Measurements from ENCODE around the gene CYP2S1.
A peak's percentile ranks its signal among the peaks of the same experiment; 100 is the strongest.

CYP2S1 gene

GRCh38 chr19:41195675-41196497, 2.9 kb downstream of the CYP2S1 start:
- DNase-seq, result no peak

DNA sequence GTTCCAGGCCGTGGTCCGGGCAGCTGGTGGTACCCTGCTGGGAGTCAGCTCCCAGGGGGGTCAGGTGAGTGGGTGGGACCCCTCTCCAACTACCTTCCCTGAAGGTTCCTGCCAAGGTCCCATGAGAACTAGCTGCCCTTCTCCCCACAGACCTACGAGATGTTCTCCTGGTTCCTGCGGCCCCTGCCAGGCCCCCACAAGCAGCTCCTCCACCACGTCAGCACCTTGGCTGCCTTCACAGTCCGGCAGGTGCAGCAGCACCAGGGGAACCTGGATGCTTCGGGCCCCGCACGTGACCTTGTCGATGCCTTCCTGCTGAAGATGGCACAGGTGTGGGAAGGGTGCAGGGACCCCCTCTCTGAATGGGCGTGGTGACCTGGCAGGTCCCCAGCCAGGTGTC, 5.5 kb downstream of the CYP2S1 start:
- no peak for DNase-seq

DNA sequence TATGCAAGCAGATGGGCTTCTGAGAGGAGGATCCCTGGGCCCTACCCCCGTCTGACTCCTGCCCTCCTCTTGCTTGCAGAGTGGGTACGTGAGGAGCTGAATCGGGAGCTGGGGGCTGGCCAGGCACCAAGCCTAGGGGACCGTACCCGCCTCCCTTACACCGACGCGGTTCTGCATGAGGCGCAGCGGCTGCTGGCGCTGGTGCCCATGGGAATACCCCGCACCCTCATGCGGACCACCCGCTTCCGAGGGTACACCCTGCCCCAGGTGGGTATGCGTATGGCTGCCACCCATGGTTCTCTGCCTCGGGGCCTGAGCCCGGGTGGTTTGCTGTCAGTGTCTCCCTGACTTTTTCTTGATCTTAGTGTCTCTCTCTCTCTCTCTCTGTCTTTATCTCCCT, 10.4 kb downstream of the CYP2S1 start:
- no peak for DNase-seq

GRCh38 chr19:41204338-41204737, 11.3 kb downstream of the CYP2S1 start:
- peak; percentile 32 for DNase-seq

GRCh38 chr19:41205995-41206394, 13.0 kb downstream of the CYP2S1 start:
- DNase-seq, result no peak

GRCh38 chr19:41206456-41206855, 13.4 kb downstream of the CYP2S1 start:
- no peak for DNase-seq

- DNase-seq, result no peak
Measured at GRCh38 chr19:41206926-41207750, 14.1 kb downstream of the CYP2S1 start.

DNA sequence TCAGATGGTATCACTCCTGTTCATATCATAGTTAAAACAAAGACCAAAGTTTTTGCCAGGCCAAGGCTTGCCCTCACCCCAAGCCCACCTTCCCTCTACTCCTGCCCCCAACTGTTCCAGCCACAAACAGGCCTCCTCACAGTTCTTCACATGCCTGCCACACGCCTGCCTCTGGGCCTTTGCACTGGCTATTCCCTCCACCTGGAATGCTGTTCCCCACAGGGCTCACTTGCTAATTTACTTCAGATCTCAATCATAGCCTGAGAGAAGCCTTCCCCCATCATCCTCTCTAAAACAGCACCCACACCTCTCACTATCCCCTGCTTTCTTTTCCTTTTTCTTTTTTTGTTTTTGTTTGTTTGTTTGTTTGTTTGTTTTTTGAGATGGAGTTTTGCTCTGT, 21.1 kb downstream of the CYP2S1 start:
- DNase-seq, result no peak

GRCh38 chr19:41217741-41218140, 24.7 kb downstream of the CYP2S1 start:
- no peak for DNase-seq

GRCh38 chr19:41218249-41218614, 25.2 kb downstream of the CYP2S1 start:
- DNase-seq, result no peak

GRCh38 chr19:41218615-41219507, 25.8 kb downstream of the CYP2S1 start, which contains the start of gene AXL:
Gene AXL (plus strand): TSS chr19:41219223. CDS start chr19:41219393, 170 bp downstream.
- no peak for DNase-seq

DNA sequence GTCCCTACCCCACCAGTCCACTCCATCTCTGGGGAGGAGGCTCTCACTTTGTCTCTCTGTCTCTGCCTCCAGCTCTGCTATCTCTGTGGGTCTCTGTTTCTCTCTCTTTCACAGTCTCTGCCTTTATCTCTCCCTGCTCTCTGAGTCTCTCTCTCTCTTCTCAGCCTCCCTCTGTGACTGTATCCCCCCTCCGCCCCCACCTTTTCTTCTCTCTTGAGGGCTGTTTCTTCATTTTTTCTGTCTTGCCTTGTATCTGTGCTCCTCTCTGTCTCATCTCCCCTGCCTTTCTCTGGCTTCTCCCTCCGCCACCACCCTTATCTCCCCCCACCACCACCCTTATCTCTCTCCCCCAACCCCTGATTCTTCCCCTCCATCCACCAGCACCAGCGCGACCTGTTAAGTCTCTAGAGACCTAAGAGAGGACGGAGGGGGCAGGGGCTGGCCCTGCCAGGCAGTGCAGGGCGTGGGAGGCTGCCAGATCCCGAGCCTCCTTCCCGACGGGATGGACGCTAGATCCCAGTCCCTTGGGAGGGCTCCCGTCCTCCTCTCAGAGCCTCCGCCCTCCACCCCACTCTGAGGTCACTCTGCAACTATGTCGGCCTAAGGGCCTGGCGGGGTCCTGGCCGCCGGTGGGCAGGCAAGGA, 27.0 kb downstream of the CYP2S1 start:
- no peak for DNase-seq

DNA sequence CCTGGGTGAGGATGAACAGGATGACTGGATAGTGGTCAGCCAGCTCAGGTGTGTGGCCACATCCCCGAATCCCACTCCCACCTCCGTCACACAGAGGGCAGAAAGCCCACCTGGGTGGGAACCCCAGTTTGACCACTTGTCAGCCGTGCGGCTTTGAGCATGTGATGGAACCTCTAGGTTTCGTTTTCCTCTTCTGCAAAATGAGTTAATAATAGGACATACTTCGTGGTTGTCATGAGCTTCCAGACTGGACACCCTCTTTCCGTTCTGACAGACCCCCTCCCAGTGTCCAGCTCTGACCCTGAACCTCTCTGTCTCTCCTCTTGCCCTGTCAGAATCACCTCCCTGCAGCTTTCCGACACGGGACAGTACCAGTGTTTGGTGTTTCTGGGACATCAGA, 27.8 kb downstream of the CYP2S1 start:
- no peak for DNase-seq

DNA sequence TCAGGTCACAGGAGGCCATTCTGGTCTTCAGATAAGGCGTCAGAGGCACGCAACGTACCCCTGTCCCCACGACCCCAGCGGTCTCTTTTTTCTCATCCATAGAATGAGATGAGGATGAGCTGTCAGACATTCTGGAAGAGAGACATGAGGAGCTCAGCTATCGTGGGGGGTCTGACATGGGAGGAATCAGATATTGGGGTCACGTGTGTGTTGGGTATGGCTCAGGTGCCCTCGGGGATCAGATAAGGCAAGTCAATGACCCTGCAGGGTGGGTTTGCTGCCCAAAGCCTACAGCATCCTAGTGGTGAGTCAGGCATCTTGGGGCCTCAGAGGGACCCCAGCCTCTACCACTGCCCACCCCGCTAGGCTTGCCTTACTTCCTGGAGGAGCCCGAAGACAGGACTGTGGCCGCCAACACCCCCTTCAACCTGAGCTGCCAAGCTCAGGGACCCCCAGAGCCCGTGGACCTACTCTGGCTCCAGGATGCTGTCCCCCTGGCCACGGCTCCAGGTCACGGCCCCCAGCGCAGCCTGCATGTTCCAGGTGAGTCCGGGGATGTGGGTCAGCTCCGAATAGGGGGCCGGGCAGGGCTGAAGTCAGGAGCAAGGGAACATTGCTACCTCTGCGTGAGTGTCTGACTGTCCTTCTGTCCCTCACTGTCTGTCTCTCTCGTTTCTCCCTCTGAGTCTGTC, 28.6 kb downstream of the CYP2S1 start:
- DNase-seq, result no peak

GRCh38 chr19:41222240-41222639, 29.2 kb downstream of the CYP2S1 start:
- no peak for DNase-seq

- no peak for DNase-seq
Measured at GRCh38 chr19:41223431-41224234, 30.6 kb downstream of the CYP2S1 start.

- no peak for DNase-seq
Measured at GRCh38 chr19:41224632-41225031, 31.6 kb downstream of the CYP2S1 start.

GRCh38 chr19:41225238-41226052, 32.4 kb downstream of the CYP2S1 start:
- DNase-seq, result no peak

- DNase-seq, result no peak
Measured at GRCh38 chr19:41226053-41226873, 33.2 kb downstream of the CYP2S1 start.

Measured in NCI-H1105 (cell line).